Measurements from ENCODE around the gene PRL.

PRL gene

DNA sequence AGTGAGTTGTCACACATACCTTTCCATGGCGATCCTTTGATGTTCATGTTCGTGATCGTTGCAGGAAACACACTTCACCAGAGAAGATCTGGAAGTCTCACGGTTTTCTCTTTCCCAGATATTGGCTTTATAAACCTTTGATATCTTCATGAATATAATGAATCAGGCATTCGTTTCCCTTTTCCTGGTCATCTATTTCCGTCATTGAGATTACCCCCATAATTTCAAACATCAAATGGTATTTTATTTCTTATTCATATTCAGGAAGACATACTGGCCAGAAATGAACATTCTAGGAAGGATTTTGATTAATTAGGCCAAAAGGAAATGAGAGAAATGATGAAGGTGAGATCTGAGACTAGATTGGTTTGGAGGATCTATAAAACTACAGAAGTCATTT, at the start of gene PRL:
TSS of gene PRL (minus strand) at position 101 of the 400 bp plus-strand sequence. CDS start at position 47, 54 bp downstream.
- DNase-seq, result no peak

DNA sequence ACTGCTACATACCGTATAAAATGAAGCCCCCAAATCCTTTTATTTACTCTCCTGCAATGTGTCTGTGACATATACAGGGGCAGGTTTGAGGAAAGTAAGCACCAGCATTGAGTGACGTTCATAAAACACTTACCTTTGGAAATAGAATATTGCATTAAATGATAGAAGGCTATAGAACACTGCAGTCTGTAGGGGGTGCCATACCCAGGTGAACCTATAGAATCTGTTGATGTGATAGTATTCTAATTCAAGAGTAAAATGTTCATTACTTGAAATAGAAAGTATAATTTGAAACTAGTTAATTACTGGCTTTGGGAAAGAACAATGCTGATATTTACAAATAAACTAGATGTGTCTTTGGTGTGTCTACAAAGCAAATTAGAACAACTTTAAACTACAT, 47.0 kb upstream of the PRL start:
- no peak for DNase-seq

DNA sequence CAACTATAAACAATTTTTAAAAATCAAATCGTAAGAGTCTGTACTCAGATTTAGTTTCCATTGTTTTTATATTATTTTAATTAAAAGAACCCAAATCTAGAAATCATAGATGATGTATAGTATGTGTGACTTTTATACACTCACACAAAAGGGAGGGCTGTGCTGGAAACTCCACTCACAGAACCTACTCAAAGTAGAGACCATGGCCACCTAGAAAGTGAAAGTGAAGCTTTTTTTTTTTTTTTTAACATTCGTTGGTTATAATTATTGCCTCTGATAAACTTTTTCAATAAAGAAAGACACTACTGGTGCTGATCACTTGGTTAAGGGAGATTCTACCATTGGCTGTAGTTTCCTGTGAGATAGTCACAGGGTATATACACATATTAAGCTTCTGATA, 37.9 kb upstream of the PRL start:
- DNase-seq, result no peak

DNA sequence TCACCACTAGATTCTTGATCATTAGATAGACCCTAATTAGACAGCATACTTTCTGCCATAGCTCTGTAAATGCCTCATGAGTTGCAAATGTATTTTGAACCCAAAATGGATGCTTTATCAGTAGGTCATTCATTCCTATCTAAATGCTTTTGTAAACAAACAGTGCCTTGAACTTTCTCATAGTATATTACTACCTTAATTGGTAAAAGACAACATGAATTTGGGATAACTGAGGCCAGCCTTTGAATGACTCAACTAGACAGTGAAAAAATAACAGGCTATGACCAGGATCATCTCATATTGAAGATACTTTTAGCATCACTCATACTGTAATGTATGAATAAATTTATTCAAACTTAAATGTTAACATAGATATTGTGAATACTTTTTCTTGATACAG, 37.0 kb upstream of the PRL start:
- DNase-seq, result no peak

DNA sequence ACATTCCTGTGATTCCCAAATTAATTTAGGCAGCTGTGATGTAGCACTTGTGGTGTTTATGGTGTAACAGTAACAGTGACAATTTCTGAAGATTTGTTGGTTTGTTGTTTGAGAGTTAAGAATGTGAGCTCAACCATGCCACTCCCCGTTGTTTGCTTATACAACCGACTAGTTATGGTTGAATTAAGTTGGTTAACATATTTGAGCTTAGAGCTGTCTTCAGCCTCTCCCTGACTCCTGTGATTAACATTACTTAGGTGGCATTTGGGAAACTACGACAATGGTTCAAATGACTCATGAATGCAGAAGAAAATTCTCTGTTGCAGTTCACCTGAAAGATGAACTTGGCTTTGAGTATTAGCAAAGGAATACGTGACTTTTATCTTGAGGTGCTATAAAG, 35.9 kb upstream of the PRL start:
- DNase-seq, result no peak

DNA sequence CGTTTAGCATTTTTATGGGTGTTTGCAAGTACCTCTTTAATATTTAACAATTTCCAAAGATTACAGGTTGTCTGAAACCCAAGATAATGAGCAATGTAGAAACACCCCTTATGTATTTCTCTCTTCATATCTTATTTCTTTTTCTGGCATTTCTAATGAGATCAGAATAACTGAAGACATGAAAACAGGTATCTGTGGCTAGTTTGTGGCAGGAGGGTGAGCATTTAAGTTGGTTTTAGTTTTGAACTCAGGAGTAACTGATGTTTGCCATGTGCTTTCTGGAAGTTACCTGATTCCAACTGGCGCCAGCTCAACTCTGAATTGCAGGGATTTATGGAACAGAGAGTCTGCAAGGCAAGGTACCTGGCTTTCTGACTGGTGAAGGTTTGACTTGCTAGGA, 35.4 kb upstream of the PRL start:
- no peak for DNase-seq

DNA sequence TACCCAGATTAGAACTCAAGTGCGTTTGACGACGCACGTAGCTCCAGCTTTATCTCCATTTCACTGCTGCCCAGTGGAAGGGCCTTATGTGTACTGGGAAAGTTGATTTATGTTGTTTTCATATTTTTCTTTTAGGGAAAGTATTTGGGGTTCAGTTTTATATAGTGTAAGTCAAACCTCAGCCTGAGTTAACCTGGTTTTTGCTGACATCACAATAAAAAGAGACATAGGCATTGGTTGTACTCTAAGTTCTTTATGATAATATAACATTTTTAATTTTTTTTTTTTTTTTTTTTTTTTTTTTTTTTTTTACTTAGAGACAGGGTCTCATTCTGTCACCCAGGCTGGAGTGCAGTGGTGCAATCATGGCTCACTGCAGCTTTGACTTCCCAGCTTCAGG, 34.1 kb upstream of the PRL start:
- no peak for DNase-seq

DNA sequence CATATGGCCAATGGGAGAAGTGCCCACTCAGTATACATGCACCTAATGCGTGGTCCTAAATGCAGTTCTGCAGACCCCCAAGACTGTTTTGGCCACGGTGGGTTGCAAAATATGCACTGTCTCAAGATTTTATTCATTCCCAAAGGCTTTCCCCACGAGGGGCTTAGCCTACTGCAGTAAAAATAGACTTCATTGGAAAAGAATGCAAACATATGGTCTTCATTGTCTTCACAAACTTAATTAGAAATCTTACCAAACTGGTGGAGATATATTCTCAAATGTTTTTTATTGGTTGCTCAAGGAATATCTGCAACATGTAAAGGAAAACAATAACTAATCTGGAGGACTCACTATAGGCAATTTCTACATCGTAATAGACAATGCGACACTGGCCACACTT, 31.6 kb upstream of the PRL start:
- no peak for DNase-seq

DNA sequence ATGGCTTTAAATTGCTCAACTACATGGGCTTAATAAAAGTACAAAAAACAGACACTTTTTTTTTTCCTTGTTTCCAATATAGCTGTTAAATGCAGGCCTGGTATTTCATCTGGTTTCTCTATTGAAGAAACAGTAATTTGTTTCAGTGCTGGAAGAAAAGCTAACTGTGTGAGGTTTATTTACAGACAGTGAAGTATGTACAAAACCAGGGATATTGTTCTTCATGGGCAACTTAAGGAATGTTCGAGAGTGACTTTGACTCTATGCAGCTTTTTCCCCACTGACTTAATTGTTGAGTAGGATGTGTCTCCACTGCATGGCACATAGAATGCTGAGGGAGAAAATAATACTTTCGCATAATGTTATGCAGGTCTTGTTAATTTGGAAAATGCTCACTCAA, 31.0 kb upstream of the PRL start:
- DNase-seq, result no peak

DNA sequence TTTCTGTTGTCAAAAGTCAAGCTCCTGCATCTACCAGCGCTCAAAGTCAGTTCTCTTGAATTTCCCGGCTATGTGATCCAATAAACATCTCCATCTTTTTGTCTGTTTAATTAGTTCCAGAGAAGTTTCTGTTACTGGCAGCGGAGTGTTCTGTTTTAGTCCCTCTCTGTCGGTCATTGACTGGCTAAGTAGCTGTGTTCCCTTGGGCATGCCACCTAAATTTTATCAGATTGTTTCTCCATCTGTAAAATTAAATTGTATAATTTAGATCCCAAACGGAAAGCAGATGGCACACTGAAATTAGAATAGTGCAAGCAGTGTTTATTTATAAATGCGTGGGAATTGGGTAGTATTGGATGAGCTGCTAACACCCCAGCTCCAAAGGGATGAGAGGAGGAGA, 29.7 kb upstream of the PRL start:
- no peak for DNase-seq

DNA sequence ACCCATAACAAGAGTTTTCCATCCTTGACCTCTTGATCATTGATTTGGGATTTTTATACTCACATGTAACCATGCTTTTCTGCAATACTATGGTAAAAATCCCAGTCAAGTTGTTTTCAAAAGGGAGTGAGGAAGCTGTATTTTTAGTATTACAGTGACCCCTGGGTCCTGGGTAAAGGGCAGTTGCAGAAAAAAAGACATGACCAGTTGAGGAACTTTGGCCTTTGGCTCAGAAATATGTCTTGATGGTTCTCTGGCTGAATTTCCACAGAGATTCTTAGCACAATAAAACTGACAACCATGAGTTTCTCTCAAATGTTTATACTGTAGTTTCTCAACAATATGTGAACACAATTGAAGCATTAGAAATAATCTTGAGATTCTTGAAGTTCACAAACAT, 28.6 kb upstream of the PRL start:
- no peak for DNase-seq

DNA sequence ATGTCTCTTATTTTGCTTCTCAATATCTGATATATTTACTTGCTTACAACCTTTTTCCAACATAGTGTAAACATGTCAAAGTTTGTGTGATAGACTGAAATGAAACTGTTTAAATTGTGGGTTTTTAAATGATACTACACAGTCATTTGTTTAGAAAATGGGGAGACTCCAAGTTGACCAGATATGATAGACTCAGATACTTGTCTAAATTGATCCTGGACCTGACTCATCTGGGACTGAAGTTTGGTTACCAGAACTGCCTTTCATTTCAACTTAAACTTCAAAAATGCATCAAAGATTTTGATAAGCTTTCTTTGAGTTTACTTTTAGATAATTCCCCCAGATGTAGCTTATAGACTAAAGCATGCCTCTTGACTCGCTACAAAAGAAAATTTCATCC, 27.0 kb upstream of the PRL start:
- no peak for DNase-seq

DNA sequence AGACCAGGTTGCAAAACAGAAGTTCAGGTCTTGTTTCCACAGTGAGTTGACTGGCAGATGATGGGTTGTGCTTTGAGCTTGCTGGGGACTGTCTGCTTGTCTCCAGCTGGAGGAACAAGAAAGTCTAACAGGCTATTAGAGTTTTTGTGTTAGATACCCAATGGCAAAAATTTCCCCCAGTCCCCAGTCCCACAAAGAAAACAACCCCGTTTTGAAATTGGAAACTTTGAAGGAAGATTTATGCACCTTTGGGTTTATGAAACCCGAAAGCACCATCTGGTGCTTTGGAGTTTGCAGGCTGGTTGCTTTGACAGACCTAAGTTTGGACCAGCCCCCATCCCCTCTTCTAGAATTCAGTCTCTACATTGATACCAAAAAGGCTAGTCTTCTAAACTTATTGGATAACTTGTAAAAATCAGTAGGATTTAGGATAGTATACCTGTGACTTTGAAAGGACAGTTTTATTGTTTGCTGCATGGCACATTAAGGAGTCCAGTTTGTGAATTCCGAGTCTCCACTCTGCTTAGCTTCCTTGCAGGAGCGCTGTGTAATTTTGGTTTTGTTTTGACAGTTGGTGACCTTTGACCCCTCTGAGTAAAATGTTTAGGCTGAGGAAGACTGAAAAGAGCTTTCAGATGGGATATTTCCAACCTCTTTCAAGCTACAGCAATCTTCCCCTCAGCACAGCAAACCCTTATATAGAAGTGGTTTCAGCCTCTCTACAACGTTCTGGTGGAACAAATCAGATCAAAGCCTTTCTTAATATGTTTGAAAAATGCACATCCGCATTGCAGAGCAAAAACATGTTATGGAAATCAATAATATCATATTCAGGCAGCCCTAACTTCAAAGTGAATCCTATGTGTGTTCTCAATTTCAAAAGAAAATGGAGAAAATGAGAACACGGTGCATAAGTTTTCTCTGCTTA, 25.5 kb upstream of the PRL start:
- DNase-seq, result no peak

DNA sequence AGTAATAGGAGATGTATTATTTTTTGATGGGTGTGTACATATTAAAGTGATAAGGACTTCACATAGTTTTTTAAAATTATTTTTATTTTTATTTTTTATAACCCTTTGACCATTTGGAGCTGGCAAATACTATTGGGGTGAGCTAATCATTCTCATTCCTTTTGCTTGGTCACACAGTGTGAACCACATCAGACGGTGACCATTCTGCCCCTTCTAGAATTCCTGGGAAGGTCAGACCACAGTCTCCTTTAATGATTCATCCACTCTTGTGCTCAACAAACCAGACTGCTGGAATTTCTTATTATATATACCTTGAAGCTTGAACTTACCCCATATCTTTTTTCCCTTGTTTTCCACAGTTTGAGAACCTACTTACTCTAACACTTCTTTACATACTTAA, 23.9 kb upstream of the PRL start:
- DNase-seq, result no peak

DNA sequence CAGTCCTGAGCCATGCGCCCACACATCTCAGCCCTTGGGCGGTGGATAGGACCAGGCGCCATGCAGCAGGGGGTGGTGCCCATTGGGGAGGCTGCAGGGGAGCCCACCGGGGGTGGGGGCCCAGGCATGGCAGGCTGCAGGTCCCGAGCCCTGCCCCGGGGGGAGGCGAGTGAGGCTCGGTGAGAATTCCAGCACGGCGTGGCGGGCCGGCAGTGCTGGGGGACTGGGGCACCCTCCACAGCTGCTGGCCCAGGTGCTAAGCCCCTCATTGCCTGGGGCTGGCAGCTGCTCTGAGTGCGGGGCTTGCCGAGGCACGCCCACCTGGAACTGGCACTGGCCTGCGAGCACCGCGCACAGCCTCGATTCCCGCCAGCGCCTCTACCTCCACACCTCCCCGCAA, 21.6 kb upstream of the PRL start:
- no peak for DNase-seq

DNA sequence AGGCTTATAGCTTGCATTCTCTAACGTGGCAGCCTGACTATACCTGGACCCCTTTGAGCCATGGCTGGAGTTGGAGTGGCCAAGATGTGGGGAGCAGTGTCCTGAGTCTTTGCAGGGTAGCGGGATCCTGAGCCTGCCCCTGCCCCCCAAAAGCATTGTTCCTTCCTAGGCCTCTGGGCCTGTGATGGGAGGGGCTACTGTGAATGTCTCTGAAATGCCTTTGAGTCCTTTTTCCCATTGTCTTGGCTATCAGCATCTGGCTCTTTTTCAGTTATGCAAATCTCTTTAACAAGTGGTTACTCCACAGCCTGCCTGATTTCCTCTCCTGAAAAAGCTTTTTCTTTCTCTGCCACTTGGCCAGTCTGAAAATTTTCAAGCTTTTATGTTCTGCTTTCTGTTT, 17.0 kb upstream of the PRL start:
- DNase-seq, result no peak

DNA sequence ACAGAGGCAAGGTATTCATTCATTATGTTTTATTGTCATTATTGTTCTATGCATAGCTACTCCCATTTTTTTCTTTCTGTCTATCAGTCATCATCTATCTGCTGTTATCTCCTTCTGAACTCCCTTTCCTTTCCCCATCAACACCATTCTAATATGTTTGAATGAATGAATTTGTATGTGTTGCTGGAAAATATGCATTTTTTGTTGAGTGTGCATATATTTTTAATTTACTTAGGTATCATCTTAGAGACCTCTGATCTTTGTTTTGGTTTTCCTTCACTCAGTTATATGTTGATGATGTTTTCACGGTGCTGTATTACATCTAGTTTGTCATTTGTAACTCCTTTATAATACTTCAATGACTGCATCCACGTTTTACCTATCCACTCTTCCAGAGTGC, 12.1 kb upstream of the PRL start:
- DNase-seq, result no peak

DNA sequence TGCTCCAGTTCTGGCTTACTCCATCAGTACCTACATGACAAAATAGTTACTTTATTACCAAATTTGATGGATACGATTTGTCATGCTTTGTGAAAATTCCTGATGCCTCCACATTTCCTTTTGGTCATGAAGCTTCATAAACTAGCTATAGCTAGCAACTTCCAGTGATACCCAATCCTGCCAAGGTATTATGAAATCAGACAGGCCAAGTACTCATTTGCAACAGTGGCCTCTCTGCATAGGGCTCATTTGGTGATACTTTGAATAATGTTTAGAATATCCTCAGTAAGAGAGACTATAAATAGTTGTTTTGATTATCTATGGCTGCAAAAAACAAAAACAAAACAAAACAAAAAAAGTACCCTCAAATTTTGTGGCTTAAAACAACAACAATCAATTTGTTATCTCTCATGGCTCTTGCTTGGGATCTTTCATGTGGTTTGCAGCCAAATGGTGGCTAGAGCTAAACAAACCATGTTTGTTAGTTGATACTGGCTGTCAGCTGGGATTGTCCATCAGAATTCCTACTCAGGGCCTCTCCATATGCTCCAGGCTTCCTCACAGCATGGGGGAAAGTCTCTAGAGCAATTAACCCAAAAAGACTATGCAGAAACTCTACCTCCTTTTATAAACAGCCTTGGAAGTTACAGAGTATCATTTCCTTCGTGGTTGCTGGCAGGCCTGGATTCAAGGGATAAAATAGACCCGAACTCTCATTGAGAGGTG, 10.1 kb upstream of the PRL start:
- DNase-seq, result no peak

DNA sequence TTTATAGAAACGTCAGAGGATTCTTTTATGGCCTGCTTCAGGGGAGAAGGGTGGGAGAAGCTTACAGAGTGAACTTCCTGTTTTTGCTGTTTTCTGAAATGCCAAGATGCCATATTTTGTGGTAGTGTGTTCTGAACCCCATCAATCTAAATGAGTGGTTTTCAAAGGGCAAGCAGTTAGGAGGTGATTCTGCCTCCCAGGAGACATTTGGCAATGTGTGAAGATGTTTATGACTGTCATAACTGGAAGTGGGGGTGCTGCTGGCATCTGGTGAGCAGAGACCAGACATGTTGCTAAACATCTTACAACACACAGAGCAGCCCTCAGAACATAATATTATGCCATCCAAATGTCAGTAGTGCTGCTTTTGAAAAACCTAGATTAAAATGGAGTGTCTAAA, 6.0 kb upstream of the PRL start:
- no peak for DNase-seq

DNA sequence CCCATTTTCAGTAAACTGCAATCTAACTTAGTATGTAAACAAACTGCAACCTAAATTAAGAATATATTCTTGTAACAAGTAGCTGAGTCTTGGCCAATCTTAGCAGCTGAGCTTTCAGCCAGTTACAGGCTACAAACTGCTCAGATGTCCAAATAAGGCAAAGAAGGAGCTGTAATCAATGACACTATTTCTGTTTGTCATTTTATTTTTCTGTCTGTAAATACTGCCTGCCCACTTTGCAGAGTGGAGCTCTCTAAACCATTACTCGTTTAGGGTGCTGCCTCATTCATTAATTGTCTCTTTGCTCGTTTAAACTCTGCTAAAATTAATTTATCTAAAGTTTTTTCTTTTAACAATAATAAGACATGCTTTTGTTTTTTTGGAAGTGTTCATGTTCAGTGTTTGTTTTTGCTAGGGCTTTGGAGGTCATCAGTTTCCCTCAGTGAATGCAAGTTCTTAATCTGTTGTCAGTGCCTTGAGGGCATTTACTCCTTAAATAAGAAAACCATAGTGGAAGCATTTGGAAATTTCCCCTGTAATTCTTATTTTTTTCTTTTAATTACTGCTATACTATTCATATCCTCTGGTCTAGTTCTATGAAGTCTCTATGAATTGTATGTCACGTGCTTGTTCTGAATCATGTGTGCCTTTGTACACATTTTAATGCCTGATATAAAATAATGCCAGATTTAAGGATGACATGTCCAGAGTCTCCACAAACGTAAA, 3.6 kb upstream of the PRL start:
- no peak for DNase-seq

DNA sequence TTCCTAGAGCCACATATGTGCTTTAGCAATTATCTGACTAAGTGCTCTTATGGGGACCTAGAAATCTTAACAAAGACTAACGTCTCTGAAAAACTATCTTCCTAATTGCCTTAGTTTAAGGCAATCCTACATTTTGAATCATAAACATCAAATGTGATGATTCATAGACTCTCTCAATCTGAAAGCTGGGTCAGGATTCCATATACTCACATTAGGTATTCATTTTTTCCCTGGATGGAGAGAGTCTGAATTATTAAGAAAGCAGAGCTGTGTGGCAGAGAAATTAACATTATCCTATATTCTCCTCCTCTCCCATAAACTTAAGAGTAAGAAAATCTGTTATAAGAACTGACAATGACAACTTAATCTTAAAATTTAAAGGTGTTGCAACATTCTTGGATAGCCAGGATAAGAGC, 1.6 kb upstream of the PRL start:
- DNase-seq, result no peak

DNA sequence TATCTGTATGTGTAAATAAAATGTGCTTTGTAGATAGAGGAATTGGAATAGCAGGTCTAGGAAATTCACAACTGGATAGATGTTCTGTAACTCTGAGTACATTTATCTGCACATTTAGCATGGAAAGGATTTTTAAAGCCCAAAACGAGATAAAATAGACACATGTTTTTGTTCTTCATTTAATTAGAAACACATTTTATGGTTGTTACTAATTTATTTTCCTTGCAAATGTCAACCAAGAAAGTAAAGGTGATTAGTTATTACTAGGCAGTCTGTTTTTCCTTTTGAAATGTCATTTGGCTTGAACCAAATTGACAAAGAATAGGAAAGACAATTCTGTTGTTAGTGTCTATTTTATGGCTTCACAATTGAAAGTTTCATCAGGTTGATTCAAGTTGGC, 769 bp downstream of the PRL start:
- DNase-seq, result no peak

DNA sequence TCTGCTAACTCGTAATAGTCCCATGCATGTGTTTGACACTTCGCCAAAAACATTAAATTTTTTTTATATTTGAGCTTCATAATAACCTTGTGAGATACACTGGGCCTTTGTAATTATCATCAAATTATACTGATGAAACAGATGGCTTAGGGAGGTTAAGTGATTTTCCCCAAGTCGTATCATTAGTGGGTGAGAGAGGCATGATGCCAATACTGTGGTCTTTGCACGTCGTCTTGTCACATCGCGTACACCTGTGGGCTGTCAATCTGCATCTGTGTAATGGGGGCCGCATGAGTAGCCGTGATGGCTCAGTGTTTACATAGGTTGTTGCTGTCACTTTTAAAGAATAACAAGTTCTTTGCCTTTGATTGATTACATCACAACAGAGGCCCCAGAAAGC, 1.7 kb downstream of the PRL start:
- DNase-seq, result no peak

DNA sequence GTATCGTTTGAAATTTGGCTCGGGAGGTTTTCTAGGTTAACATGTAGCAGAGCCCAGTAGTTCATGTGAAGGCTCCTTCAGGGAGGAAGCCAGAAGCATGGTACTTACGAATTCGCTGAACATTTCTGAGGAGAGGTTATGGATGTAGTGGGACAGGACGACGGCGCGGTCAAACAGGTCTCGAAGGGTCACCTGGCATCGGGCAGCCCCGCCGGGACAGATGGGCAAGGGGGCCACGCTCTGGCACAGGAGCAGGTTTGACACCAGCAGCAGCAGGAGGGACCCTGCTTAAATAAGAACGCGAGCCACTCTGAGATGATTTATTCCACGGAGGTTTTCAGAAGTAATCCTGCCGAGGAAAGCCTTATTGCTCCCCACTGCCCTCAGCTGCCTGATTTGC, 2.5 kb downstream of the PRL start:
- DNase-seq, result no peak
